A549 (cell line): ENCODE results near the gene GAN.

ENCODE experiments used
- CHD4 ChIP-seq: fragments of 200-600 bp; sonication (generic); IDR thresholded peaks from 2 replicates; pipeline ENCODE4 v1.6.1; 2016; ENCODE audit warnings: antibody characterized with exemption, mild to moderate bottlenecking, borderline replicate concordance
- CTCF ChIP-seq: fragments of >200 bp; sonication (Bioruptor Twin); formaldehyde crosslinking; IDR thresholded peaks from 3 replicates; pipeline ENCODE4 v1.5.1; 2016
- HDAC2 ChIP-seq: fragments of 200-600 bp; sonication (generic); IDR thresholded peaks from 2 replicates; pipeline ENCODE4 v1.6.1; 2016
- POLR2A ChIP-seq: IDR thresholded peaks from 2 replicates; pipeline ENCODE4 v1.6.1; 2012; ENCODE audit warnings: mild to moderate bottlenecking, low read length
- RCOR1 ChIP-seq: fragments of 150-350 bp; IDR thresholded peaks from 2 replicates; pipeline ENCODE4 v1.6.1; 2014; ENCODE audit warnings: antibody characterized with exemption, low read length, low read depth
- REST ChIP-seq: fragments of 200-600 bp; sonication (generic); IDR thresholded peaks from 2 replicates; pipeline ENCODE4 v1.6.1; 2016; ENCODE audit warnings: antibody characterized with exemption, mild to moderate bottlenecking, moderate library complexity
- RNF2 ChIP-seq: fragments of 200-600 bp; sonication (generic); IDR thresholded peaks from 2 replicates; pipeline ENCODE4 v1.6.1; 2016; ENCODE audit warnings: low read depth, mild to moderate bottlenecking, antibody characterized with exemption, moderate library complexity, borderline replicate concordance
- SMC3 ChIP-seq: fragments of >200 bp; sonication (Bioruptor Twin); formaldehyde crosslinking; IDR thresholded peaks from 3 replicates; pipeline ENCODE4 v1.6.1; 2018; ENCODE audit warnings: inconsistent platforms
- ZFP36 ChIP-seq: fragments of 450-650 bp; IDR thresholded peaks from 2 replicates; pipeline ENCODE4 v1.6.1; 2014; ENCODE audit warnings: borderline replicate concordance; ENCODE audit not compliant: partially characterized antibody

GRCh38 chr16:81413245-81413990 lies 98.7 kb downstream of the GAN start:
- TF ChIP-seq CTCF (no peak), RNF2 (no peak), CHD4 (no peak), REST (no peak), SMC3 (no peak), HDAC2 (no peak), RCOR1 (no peak), POLR2A (no peak), ZFP36 (no peak)
